SK-N-SH (cell line): ENCODE measurements around the gene STARD5.

Source experiments
- EP300 ChIP-seq, 2 experiments: IDR thresholded peaks; 2 replicates each; pipeline versions ENCODE4 v1.4.0 to v1.6.1; 2012; ENCODE audit warnings: borderline replicate concordance in 1 of 2, low read depth in 1 of 2, low read length in 1 of 2
- EZH2phosphoT487 ChIP-seq: fragments of 200-600 bp; sonication (generic); IDR thresholded peaks from 2 replicates; pipeline ENCODE4 v1.6.1; 2017; ENCODE audit warnings: low read depth, mixed run types, mild to moderate bottlenecking, antibody characterized with exemption, moderate library complexity, borderline replicate concordance
- FOXJ3 ChIP-seq: sonication (generic); formaldehyde crosslinking; IDR thresholded peaks from 2 replicates; pipeline ENCODE4 v1.5.1; 2020; ENCODE audit warnings: mild to moderate bottlenecking, missing genetic modification reagents
- FOXM1 ChIP-seq: IDR thresholded peaks from 2 replicates; pipeline ENCODE4 v1.4.0; 2012; ENCODE audit warnings: low read depth, mild to moderate bottlenecking
- JUND ChIP-seq: IDR thresholded peaks from 2 replicates; pipeline ENCODE4 v1.4.0; 2012
- NFIC ChIP-seq: IDR thresholded peaks from 2 replicates; pipeline ENCODE4 v1.4.0; 2012; ENCODE audit warnings: borderline replicate concordance
- POLR2AphosphoS5 ChIP-seq: IDR thresholded peaks from 2 replicates; pipeline ENCODE4 v1.6.1; 2012; ENCODE audit warnings: low read depth, low read length
- RAD21 ChIP-seq: IDR thresholded peaks from 2 replicates; pipeline ENCODE4 v1.6.1; 2012; ENCODE audit warnings: mild to moderate bottlenecking, low read length
- RCOR1 ChIP-seq: fragments of 150-350 bp; IDR thresholded peaks from 2 replicates; pipeline ENCODE4 v1.6.1; 2017; ENCODE audit warnings: antibody characterized with exemption, low read length
- TEAD4 ChIP-seq: IDR thresholded peaks from 2 replicates; pipeline ENCODE4 v1.4.0; 2012; ENCODE audit warnings: mild to moderate bottlenecking, borderline replicate concordance; ENCODE audit not compliant: insufficient read depth
- YY1 ChIP-seq: IDR thresholded peaks from 2 replicates; pipeline ENCODE4 v1.4.0; 2012; ENCODE audit warnings: low read depth, mild to moderate bottlenecking
- TF ChIP-seq, protein P1 (sequence below): fragments of 200-600 bp; sonication (generic); IDR thresholded peaks from 2 replicates; pipeline ENCODE4 v1.6.1; 2017; ENCODE audit warnings: antibody characterized with exemption, mild to moderate bottlenecking, moderate library complexity
- TF ChIP-seq, protein P2 (sequence below): IDR thresholded peaks from 2 replicates; pipeline ENCODE4 v1.6.1; 2012; ENCODE audit warnings: mild to moderate bottlenecking, low read depth, low read length, moderate library complexity

DNA sequence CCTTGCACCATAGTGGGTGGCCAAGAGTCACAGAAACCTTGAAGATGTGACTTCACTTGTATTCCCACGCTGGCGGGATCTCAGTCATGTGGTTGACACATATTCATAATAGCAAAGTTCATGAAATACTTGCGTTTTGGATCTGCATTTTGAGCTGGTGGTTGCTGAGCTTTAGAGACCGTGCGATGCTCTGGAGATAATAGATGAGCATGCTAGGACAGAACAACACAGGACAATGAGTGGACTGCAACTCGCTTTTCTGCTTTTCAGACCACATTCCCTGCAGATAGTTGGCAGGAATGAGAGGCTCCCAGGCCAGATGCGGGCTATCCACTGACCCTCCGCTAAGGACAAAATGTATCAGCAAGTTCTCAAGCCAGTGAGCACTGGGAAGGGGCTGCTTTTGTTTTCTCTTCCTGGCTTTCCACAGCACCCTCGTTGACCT lies 13.8 kb upstream of the STARD5 start:
- TF ChIP-seq, protein P1, sequence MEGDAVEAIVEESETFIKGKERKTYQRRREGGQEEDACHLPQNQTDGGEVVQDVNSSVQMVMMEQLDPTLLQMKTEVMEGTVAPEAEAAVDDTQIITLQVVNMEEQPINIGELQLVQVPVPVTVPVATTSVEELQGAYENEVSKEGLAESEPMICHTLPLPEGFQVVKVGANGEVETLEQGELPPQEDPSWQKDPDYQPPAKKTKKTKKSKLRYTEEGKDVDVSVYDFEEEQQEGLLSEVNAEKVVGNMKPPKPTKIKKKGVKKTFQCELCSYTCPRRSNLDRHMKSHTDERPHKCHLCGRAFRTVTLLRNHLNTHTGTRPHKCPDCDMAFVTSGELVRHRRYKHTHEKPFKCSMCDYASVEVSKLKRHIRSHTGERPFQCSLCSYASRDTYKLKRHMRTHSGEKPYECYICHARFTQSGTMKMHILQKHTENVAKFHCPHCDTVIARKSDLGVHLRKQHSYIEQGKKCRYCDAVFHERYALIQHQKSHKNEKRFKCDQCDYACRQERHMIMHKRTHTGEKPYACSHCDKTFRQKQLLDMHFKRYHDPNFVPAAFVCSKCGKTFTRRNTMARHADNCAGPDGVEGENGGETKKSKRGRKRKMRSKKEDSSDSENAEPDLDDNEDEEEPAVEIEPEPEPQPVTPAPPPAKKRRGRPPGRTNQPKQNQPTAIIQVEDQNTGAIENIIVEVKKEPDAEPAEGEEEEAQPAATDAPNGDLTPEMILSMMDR = no peak
- TF ChIP-seq POLR2AphosphoS5 (no peak), RCOR1 (no peak), EZH2phosphoT487 (no peak), JUND (no peak), YY1 (no peak), EP300 (IDR thresholded peaks at IDR 0.05; ENCODE audit: borderline replicate concordance in 1 of 2, low read depth in 1 of 2, low read length in 1 of 2) (no peak), TEAD4 (no peak), RAD21 (no peak), NFIC (no peak), FOXM1 (no peak), FOXJ3 (CRISPR knock-in tag) (no peak)
- TF ChIP-seq, protein P2, sequence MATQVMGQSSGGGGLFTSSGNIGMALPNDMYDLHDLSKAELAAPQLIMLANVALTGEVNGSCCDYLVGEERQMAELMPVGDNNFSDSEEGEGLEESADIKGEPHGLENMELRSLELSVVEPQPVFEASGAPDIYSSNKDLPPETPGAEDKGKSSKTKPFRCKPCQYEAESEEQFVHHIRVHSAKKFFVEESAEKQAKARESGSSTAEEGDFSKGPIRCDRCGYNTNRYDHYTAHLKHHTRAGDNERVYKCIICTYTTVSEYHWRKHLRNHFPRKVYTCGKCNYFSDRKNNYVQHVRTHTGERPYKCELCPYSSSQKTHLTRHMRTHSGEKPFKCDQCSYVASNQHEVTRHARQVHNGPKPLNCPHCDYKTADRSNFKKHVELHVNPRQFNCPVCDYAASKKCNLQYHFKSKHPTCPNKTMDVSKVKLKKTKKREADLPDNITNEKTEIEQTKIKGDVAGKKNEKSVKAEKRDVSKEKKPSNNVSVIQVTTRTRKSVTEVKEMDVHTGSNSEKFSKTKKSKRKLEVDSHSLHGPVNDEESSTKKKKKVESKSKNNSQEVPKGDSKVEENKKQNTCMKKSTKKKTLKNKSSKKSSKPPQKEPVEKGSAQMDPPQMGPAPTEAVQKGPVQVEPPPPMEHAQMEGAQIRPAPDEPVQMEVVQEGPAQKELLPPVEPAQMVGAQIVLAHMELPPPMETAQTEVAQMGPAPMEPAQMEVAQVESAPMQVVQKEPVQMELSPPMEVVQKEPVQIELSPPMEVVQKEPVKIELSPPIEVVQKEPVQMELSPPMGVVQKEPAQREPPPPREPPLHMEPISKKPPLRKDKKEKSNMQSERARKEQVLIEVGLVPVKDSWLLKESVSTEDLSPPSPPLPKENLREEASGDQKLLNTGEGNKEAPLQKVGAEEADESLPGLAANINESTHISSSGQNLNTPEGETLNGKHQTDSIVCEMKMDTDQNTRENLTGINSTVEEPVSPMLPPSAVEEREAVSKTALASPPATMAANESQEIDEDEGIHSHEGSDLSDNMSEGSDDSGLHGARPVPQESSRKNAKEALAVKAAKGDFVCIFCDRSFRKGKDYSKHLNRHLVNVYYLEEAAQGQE = no peak
